HepG2 (cell line): Measurements from ENCODE around the gene DNAJC5. TPM values are rescaled to one million over a fixed set of nuclear protein-coding genes. Genes with fewer than 3 reads are reported as not detected.

Source experiments
- ATAC-seq: fragments of 200-7000 bp; cut with Tn5 transposase; 3 replicates; pipeline ENCODE4 v1.9.1; 2020; ENCODE audit warnings: mild to moderate bottlenecking, moderate library complexity
- Bru-seq: library from RNA; stranded (reverse); fragments of 400-500 nt; gene quantifications from one replicate; lab custom pipeline; 2021; lab: Mats Ljungman, UMichigan
- BruChase-seq, 2 experiments: library from RNA; stranded (reverse); fragments of 400-500 nt; gene quantifications; one replicate each; lab custom pipeline; 2021; lab: Mats Ljungman, UMichigan
- BruUV-seq: library from RNA; stranded (reverse); fragments of 400-500 nt; replicated peaks from 2 replicates; lab custom pipeline; 2021; lab: Mats Ljungman, UMichigan
- CTCF ChIA-PET: fragments of 300-600 bp; formaldehyde crosslinking; extraction: SDS; loops from one replicate; lab custom pipeline; 2021; ENCODE audit warnings: low total read pairs, inconsistent platforms, low intra/inter-chr PET ratio; lab: Yijun Ruan, JAX
- POLR2A ChIA-PET: fragments of 350-600 bp; sonication (Branson Sonifier 250); formaldehyde crosslinking; loops from one replicate; lab custom pipeline; 2020; ENCODE audit warnings: antibody characterized with exemption, inconsistent platforms; lab: Yijun Ruan, JAX
- DNase-seq: peaks from one replicate; pipeline ENCODE4 v3.0.0-alpha.2; 2015; ENCODE audit warnings: low spot score
- FAIRE-seq: peaks from 3 replicates; lab custom pipeline; 2011; peaks lifted over from hg19 to GRCh38; lab: Jason Lieb, UNC
- H2AFZ ChIP-seq: one replicate; pipeline ENCODE4 v1.6.1; 2011; ENCODE audit warnings: low read length, inconsistent platforms
- H3K27ac ChIP-seq: fragments of 300-600 bp; 3 replicates; pipeline ENCODE4 v1.8.0; 2011; ENCODE audit warnings: mixed run types, mild to moderate bottlenecking, mixed read lengths, low read length, inconsistent platforms; ENCODE audit not compliant: insufficient read depth; ENCODE audit errors: extremely low read length
- H3K27me3 ChIP-seq, 2 experiments: fragments of 200-600 bp in 1 of 2; 2 replicates in 1 of 2; 3 replicates in 1 of 2; pipeline versions ENCODE4 v1.6.0 to v1.8.0; 2011; ENCODE audit warnings: low read length in 2 of 2, mild to moderate bottlenecking in 2 of 2, moderate library complexity in 2 of 2, inconsistent platforms in 1 of 2; ENCODE audit not compliant: insufficient read depth in 2 of 2, control insufficient read depth in 1 of 2
- H3K36me3 ChIP-seq, 2 experiments: fragments of 200-600 bp in 1 of 2; replicated peaks in 1 of 2; 2 replicates in 1 of 2; 3 replicates in 1 of 2; pipeline versions ENCODE4 v1.5.1 to v1.8.0; 2011; ENCODE audit warnings: low read length in 2 of 2, inconsistent platforms in 1 of 2; ENCODE audit not compliant: insufficient read depth in 2 of 2, control insufficient read depth in 1 of 2
- H3K4me1 ChIP-seq: 2 replicates; pipeline ENCODE4 v1.5.1; 2012; ENCODE audit warnings: low read length, inconsistent platforms; ENCODE audit not compliant: insufficient read depth
- H3K4me2 ChIP-seq: 2 replicates; pipeline ENCODE4 v1.6.0; 2011; ENCODE audit warnings: low read depth, low read length, inconsistent platforms
- H3K4me3 ChIP-seq, 3 experiments: fragments of 200-600 bp in 1 of 3; sonication (generic), shearing (Covaris generic) in 1 of 3; replicated peaks in 1 of 3; 2 replicates each; pipeline ENCODE4 v1.5.1; 2011 to 2016; ENCODE audit warnings: low read length in 3 of 3, inconsistent platforms in 2 of 3, low read depth in 2 of 3, mild to moderate bottlenecking in 2 of 3, control low read depth in 1 of 3, mixed read lengths in 1 of 3; ENCODE audit not compliant: insufficient read depth in 1 of 3
- H3K79me2 ChIP-seq: one replicate; pipeline ENCODE4 v1.6.1; 2011; ENCODE audit warnings: low read length, inconsistent platforms; ENCODE audit not compliant: insufficient read depth
- H3K9ac ChIP-seq: 2 replicates; pipeline ENCODE4 v1.6.0; 2011; ENCODE audit warnings: mild to moderate bottlenecking, low read depth, low read length, inconsistent platforms; ENCODE audit not compliant: insufficient read depth
- H3K9me3 ChIP-seq: 2 replicates; pipeline ENCODE4 v1.5.1; 2012; ENCODE audit warnings: mild to moderate bottlenecking, low read length
- H4K20me1 ChIP-seq: 2 replicates; pipeline ENCODE4 v1.6.0; 2011; ENCODE audit warnings: inconsistent platforms, mild to moderate bottlenecking, low read length, moderate library complexity; ENCODE audit not compliant: insufficient read depth
- ZFP91 ChIP-seq: sonication (generic); formaldehyde crosslinking; IDR thresholded peaks from 2 replicates; pipeline ENCODE4 v1.9.0; 2022; ENCODE audit warnings: missing genetic modification reagents, mild to moderate bottlenecking, borderline replicate concordance
- ZKSCAN1 ChIP-seq: fragments of 150-350 bp; IDR thresholded peaks from 2 replicates; pipeline ENCODE4 v1.6.1; 2014; ENCODE audit warnings: low read length
- WGBS: methylation state at CpG from one replicate; pipeline ENCODE4 v1.1.6; 2017; ENCODE audit warnings: low lambda C conversion rate; 5-methylcytosine and 5-hydroxymethylcytosine counted together
- in situ Hi-C: cut with HindIII; loops from 2 replicates; pipeline ENCODE4 v1.10.0; 2017; ENCODE audit warnings: low pct_unique_long_range_greater_than_20kb; ENCODE audit not compliant: extremely low pct_ligation_motif_present
- intact Hi-C: fragments of 100-400 bp; cut with micrococcal nuclease; formaldehyde crosslinking; loops from one replicate; pipeline ENCODE4 v1.10.0; 2022; ENCODE audit not compliant: unreplicated experiment
- long read RNA-seq, 2 experiments: library from RNA in 1 of 2; library from polyadenylated mRNA in 1 of 2; stranded (forward) in 1 of 2; unstranded in 1 of 2; transcript quantifications; one replicate each; pipeline ENCODE4 v2.0.0, GENCODE V29; 2019 to 2022
- polyA minus RNA-seq, 3 experiments: library from RNA; depleted of rRNA, polyadenylated mRNA; stranded (reverse); fragments of >200 nt; gene quantifications; 2 replicates each; pipeline ENCODE4 v1.2.3, GENCODE V29; 2011; ENCODE audit warnings: low replicate concordance in 1 of 3
- polyA plus RNA-seq, 8 experiments: library from polyadenylated mRNA; depleted of rRNA in 3 of 8; stranded (reverse) in 7 of 8; unstranded in 1 of 8; fragments of >200 nt; fragmentation: Illumina TruSeq in 4 of 8; extraction: Trizol in 4 of 8; gene quantifications; 2 replicates each; pipeline versions ENCODE4 v1.2.1 to v1.2.3, GENCODE V29; 2011 to 2016; ENCODE audit warnings: low read depth in 4 of 8, missing spikeins in 1 of 8, mixed read lengths in 1 of 8; ENCODE audit not compliant: insufficient read depth in 1 of 8
- total RNA-seq, 5 experiments: library from RNA; depleted of rRNA; stranded (reverse); fragments of >200 nt; fragmentation: Illumina TruSeq; extraction: Trizol; gene quantifications; 2 replicates each; pipeline ENCODE4 v1.2.3, GENCODE V29; 2016; ENCODE audit warnings: low read depth in 1 of 5
- TF ChIP-seq, protein P1 (sequence below): sonication (generic); formaldehyde crosslinking; conservative IDR thresholded peaks from 2 replicates; pipeline ENCODE4 v1.4.0; 2020; ENCODE audit warnings: missing genetic modification reagents
- TF ChIP-seq, protein P2 (sequence below): sonication (generic); formaldehyde crosslinking; IDR thresholded peaks from 2 replicates; pipeline ENCODE4 v1.4.0; 2020; ENCODE audit warnings: missing genetic modification reagents, borderline replicate concordance
- TF ChIP-seq, protein P3 (sequence below): sonication (generic); formaldehyde crosslinking; IDR thresholded peaks from 2 replicates; pipeline ENCODE4 v1.5.0; 2020; ENCODE audit warnings: missing genetic modification reagents
- TF ChIP-seq, protein P4 (sequence below): sonication (generic); formaldehyde crosslinking; IDR thresholded peaks from 2 replicates; pipeline ENCODE4 v1.4.0; 2020; ENCODE audit warnings: missing genetic modification reagents

Gene DNAJC5, protein sequence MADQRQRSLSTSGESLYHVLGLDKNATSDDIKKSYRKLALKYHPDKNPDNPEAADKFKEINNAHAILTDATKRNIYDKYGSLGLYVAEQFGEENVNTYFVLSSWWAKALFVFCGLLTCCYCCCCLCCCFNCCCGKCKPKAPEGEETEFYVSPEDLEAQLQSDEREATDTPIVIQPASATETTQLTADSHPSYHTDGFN
- total RNA-seq (2016; rRNA removed; fragmentation: Illumina TruSeq; extraction: Trizol) (54.3 and 64.5 TPM in 2 replicates), polyA plus RNA-seq (2011; rRNA removed) (42.8 and 51.8 TPM in 2 replicates), polyA minus RNA-seq (2011; rRNA and poly(A)+ RNA removed; ENCODE audit: low replicate concordance) (45.9 and 137 TPM in 2 replicates), Bru-seq, nascent RNA (percentile 82 among the genes with signal in this experiment), BruChase-seq, experiment 1, labeled RNA remaining after a 6-hour chase (percentile 93 among the genes with signal in this experiment), BruChase-seq, experiment 2, labeled RNA remaining after a 2-hour chase (percentile 92 among the genes with signal in this experiment)
- total RNA-seq (2016; cell fraction: cytosol; rRNA removed; fragmentation: Illumina TruSeq; extraction: Trizol; ENCODE audit: low read depth) = 11.9 and 12.0 TPM in 2 replicates
- total RNA-seq (2016; cell fraction: insoluble cytoplasmic fraction; rRNA removed; fragmentation: Illumina TruSeq; extraction: Trizol) = 48.4 and 65.4 TPM in 2 replicates
- 20.9 and 21.3 TPM in 2 replicates for total RNA-seq (2016; cell fraction: membrane; rRNA removed; fragmentation: Illumina TruSeq; extraction: Trizol)
- total RNA-seq (2016; cell fraction: nucleus; rRNA removed; fragmentation: Illumina TruSeq; extraction: Trizol) = 36.9 and 44.3 TPM in 2 replicates
- 50.7 and 53.5 TPM in 2 replicates for polyA plus RNA-seq (2011; cell fraction: cytosol; rRNA removed)
- polyA plus RNA-seq (2011; cell fraction: nucleus; rRNA removed) = 53.1 and 56.7 TPM in 2 replicates
- polyA plus RNA-seq (2012) = 35.9 and 42.1 TPM in 2 replicates
- 6.9 and 7.7 TPM in 2 replicates for polyA plus RNA-seq (2016; cell fraction: cytosol; fragmentation: Illumina TruSeq; extraction: Trizol; ENCODE audit: low read depth)
- 37.7 and 43.6 TPM in 2 replicates for polyA plus RNA-seq (2016; cell fraction: insoluble cytoplasmic fraction; fragmentation: Illumina TruSeq; extraction: Trizol; ENCODE audit: low read depth)
- polyA plus RNA-seq (2016; cell fraction: membrane; fragmentation: Illumina TruSeq; extraction: Trizol; ENCODE audit: low read depth) = 11.5 and 11.7 TPM in 2 replicates
- polyA plus RNA-seq (2016; cell fraction: nucleus; fragmentation: Illumina TruSeq; extraction: Trizol; ENCODE audit: insufficient read depth, low read depth) = 52.1 and 53.7 TPM in 2 replicates
- polyA minus RNA-seq (2011; cell fraction: cytosol; rRNA and poly(A)+ RNA removed) = 49.8 and 50.2 TPM in 2 replicates
- 27.8 and 28.3 TPM in 2 replicates for polyA minus RNA-seq (2011; cell fraction: nucleus; rRNA and poly(A)+ RNA removed)
- long read RNA-seq, experiment 1, full-length matches to known transcripts = 3 of 34 reads
- long read RNA-seq, experiment 1, partial matches to known transcripts = 0 of 34 reads
- long read RNA-seq, experiment 1, other reads (novel, unspliced or antisense) = 31 of 34 reads
- long read RNA-seq, experiment 2, full-length matches to known transcripts = 76 of 262 reads
- long read RNA-seq, experiment 2, partial matches to known transcripts = 17 of 262 reads
- long read RNA-seq, experiment 2, other reads (novel, unspliced or antisense) = 169 of 262 reads

- peak; percentile 87 for FAIRE-seq
- in situ Hi-C loops (no loop called here), intact Hi-C loops (loop anchor here (2.0 kb wide), 1 partner anchor 30 kb away; the partner anchor contains the start of gene TPD52L2)
- Histone ChIP-seq H3K4me3 (peak within 1 kb of the TSS; percentile 73 to 82 (median 77)), H3K27me3 (no peaks in the 10 kb centered on the region; a peak in 1 of 5 replicates), H3K4me1 (peaks cover 39% of the 10 kb centered on the region), H3K27ac (peak within 1 kb of the TSS; percentile 60), H3K79me2 (peaks cover 38% of the 10 kb centered on the region), H4K20me1 (peaks cover 28% of the 10 kb centered on the region; the same call in 1 of the 2 replicates), H3K4me2 (peak within 1 kb of the TSS; percentile 96), H3K9ac (peak within 1 kb of the TSS; percentile 76), H2AFZ (no peak within 1 kb of the TSS), H3K9me3 (no peaks in the 10 kb centered on the region), H3K36me3 (peaks cover 16 to 31% of the 10 kb centered on the region in 2 experiments)
- no TSS peak for BruUV-seq
- DNase-seq = peak; percentile 95
- CTCF ChIA-PET = no interaction called here
- peak; percentile 82 for ATAC-seq
- 6% methylated on average over 57 of the region's 82 CpGs for WGBS
- POLR2A ChIA-PET = interaction anchor here (0.7 to 4.7 kb wide), 8 partner anchors 10 to 294 kb away, joined by 3 to 71 read pairs (median 4); partner anchors contain the start of genes TPD52L2 and UCKL1
- TF ChIP-seq, protein P1, sequence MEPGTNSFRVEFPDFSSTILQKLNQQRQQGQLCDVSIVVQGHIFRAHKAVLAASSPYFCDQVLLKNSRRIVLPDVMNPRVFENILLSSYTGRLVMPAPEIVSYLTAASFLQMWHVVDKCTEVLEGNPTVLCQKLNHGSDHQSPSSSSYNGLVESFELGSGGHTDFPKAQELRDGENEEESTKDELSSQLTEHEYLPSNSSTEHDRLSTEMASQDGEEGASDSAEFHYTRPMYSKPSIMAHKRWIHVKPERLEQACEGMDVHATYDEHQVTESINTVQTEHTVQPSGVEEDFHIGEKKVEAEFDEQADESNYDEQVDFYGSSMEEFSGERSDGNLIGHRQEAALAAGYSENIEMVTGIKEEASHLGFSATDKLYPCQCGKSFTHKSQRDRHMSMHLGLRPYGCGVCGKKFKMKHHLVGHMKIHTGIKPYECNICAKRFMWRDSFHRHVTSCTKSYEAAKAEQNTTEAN (CRISPR knock-in tag) = no peak
- TF ChIP-seq, protein P2, sequence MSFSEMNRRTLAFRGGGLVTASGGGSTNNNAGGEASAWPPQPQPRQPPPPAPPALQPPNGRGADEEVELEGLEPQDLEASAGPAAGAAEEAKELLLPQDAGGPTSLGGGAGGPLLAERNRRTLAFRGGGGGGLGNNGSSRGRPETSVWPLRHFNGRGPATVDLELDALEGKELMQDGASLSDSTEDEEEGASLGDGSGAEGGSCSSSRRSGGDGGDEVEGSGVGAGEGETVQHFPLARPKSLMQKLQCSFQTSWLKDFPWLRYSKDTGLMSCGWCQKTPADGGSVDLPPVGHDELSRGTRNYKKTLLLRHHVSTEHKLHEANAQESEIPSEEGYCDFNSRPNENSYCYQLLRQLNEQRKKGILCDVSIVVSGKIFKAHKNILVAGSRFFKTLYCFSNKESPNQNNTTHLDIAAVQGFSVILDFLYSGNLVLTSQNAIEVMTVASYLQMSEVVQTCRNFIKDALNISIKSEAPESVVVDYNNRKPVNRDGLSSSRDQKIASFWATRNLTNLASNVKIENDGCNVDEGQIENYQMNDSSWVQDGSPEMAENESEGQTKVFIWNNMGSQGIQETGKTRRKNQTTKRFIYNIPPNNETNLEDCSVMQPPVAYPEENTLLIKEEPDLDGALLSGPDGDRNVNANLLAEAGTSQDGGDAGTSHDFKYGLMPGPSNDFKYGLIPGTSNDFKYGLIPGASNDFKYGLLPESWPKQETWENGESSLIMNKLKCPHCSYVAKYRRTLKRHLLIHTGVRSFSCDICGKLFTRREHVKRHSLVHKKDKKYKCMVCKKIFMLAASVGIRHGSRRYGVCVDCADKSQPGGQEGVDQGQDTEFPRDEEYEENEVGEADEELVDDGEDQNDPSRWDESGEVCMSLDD = no peak
- TF ChIP-seq, protein P3, sequence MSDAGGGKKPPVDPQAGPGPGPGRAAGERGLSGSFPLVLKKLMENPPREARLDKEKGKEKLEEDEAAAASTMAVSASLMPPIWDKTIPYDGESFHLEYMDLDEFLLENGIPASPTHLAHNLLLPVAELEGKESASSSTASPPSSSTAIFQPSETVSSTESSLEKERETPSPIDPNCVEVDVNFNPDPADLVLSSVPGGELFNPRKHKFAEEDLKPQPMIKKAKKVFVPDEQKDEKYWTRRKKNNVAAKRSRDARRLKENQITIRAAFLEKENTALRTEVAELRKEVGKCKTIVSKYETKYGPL (CRISPR knock-in tag) = no peak
- TF ChIP-seq ZKSCAN1 (no peak), ZFP91 (peak; percentile 82; the same call in 1 of the 2 replicates)
- TF ChIP-seq, protein P4, sequence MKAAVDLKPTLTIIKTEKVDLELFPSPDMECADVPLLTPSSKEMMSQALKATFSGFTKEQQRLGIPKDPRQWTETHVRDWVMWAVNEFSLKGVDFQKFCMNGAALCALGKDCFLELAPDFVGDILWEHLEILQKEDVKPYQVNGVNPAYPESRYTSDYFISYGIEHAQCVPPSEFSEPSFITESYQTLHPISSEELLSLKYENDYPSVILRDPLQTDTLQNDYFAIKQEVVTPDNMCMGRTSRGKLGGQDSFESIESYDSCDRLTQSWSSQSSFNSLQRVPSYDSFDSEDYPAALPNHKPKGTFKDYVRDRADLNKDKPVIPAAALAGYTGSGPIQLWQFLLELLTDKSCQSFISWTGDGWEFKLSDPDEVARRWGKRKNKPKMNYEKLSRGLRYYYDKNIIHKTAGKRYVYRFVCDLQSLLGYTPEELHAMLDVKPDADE (CRISPR knock-in tag) = no peak
These were observed at the start of gene DNAJC5 for GRCh38 chr20:63894358-63895201. DNAJC5 (plus strand) TSS chr20:63895126; CDS start chr20:63928346, 33,220 bp downstream.
